Activated CD4-positive, alpha-beta memory T cell treated with anti-CD3 and anti-CD28 coated beads for 36 hours (primary cell): ENCODE data around the gene ZNF804B. TPM values are rescaled to one million over a fixed set of nuclear protein-coding genes. Genes with fewer than 3 reads are reported as not detected.

Experiments used
- CTCF ChIA-PET: fragments of 350-600 bp; sonication (Branson Sonifier 250); formaldehyde crosslinking; loops from one replicate; lab custom pipeline; 2021; ENCODE audit warnings: antibody characterized with exemption, inconsistent platforms; lab: Charles Lee
- POLR2A ChIA-PET: fragments of 350-600 bp; sonication (Branson Sonifier 250); formaldehyde crosslinking; loops from one replicate; lab custom pipeline; 2021; ENCODE audit warnings: antibody characterized with exemption; lab: Charles Lee
- DNase-seq: peaks from one replicate; pipeline ENCODE4 v3.0.0-alpha.2; 2020
- H3K27ac Mint-ChIP-seq: one replicate; pipeline ENCODE4 v1.8.0; 2021; ENCODE audit warnings: mixed read lengths
- H3K27me3 Mint-ChIP-seq: one replicate; pipeline ENCODE4 v1.8.0; 2021; ENCODE audit warnings: mixed read lengths
- H3K36me3 Mint-ChIP-seq: one replicate; pipeline ENCODE4 v1.8.0; 2021; ENCODE audit warnings: mixed read lengths
- H3K4me1 Mint-ChIP-seq: one replicate; pipeline ENCODE4 v1.8.0; 2021; ENCODE audit warnings: low read depth, mixed read lengths
- H3K4me3 Mint-ChIP-seq: one replicate; pipeline ENCODE4 v1.8.0; 2021; ENCODE audit warnings: mild to moderate bottlenecking, mixed read lengths
- H3K9me3 Mint-ChIP-seq: one replicate; pipeline ENCODE4 v1.8.0; 2021; ENCODE audit warnings: mixed read lengths
- intact Hi-C: fragments of 100-400 bp; cut with micrococcal nuclease; formaldehyde crosslinking; loops from one replicate; pipeline ENCODE4 v1.15.1; 2023
- total RNA-seq, 2 experiments: library from RNA; stranded (reverse); gene quantifications; one replicate each; pipeline ENCODE4 v1.2.3, GENCODE V29; 2021

The ZNF804B gene
- total RNA-seq, 2 experiments from 2014 or later = not detected

- POLR2A ChIA-PET = no interaction called here
- Mint-ChIP-seq H3K27me3 (no peaks in the 10 kb centered on the region), H3K9me3 (no peaks in the 10 kb centered on the region), H3K4me3 (no peak overlapping the region), H3K4me1 (no peaks in the 10 kb centered on the region), H3K36me3 (no peaks in the 10 kb centered on the region), H3K27ac (no peak overlapping the region)
- CTCF ChIA-PET = interaction anchor here (0.8 kb wide), 1 partner anchor 891 kb away, joined by 3 read pairs; no protein-coding TSS in a partner anchor
- no peak for DNase-seq
- intact Hi-C loops = no loop called here
Measured at GRCh38 chr7:88787777-88788176, 28.3 kb downstream of the ZNF804B start.

- intact Hi-C loops = loop anchor here (1.0 kb wide), 1 partner anchor 834 kb away; no protein-coding TSS in a partner anchor
- H3K36me3 Mint-ChIP-seq = no peaks in the 10 kb centered on the region
- DNase-seq = no peak
Measured at GRCh38 chr7:88789480-88790064, 30.1 kb downstream of the ZNF804B start.

GRCh38 chr7:88791891-88792290 lies 32.4 kb downstream of the ZNF804B start:
- CTCF ChIA-PET = interaction anchor here (0.5 kb wide), 1 partner anchor 1372 kb away, joined by 3 read pairs; no protein-coding TSS in a partner anchor
- intact Hi-C loops = no loop called here
- H3K27ac Mint-ChIP-seq = no peak overlapping the region
- H3K4me1 Mint-ChIP-seq = no peaks in the 10 kb centered on the region
- POLR2A ChIA-PET = no interaction called here
- H3K36me3 Mint-ChIP-seq = no peaks in the 10 kb centered on the region
- DNase-seq = no peak
- no peaks in the 10 kb centered on the region for H3K27me3 Mint-ChIP-seq
- no peaks in the 10 kb centered on the region for H3K9me3 Mint-ChIP-seq
- no peak overlapping the region for H3K4me3 Mint-ChIP-seq

More at GRCh38 chr7:88789480-88790064, 30.1 kb downstream of the ZNF804B start:
- CTCF ChIA-PET = interaction anchor here (1.1 kb wide), 1 partner anchor 833 kb away, joined by 3 read pairs; no protein-coding TSS in a partner anchor
- no peaks in the 10 kb centered on the region for H3K9me3 Mint-ChIP-seq
- H3K27me3 Mint-ChIP-seq = no peaks in the 10 kb centered on the region
- POLR2A ChIA-PET = no interaction called here
- no peak overlapping the region for H3K4me3 Mint-ChIP-seq
- no peak overlapping the region for H3K27ac Mint-ChIP-seq
- no peaks in the 10 kb centered on the region for H3K4me1 Mint-ChIP-seq

DNA sequence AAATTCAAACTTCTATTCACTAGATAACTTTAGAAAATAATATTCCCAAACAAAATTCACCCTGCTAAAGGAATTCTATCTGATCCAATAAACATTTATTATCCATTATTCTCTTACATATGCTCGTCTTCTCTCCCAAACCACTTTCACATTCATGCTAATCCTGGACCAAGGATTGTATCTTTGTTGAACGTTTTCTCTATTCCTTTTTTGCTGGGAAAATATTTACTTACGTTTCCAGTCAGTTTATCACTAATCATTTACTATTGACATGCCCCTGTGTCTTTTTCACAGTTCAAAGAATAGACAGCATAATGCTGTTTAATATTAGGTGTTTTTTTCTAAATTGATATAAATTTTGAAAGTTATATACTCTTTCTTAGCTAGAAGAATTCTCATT lies 32.9 kb downstream of the ZNF804B start:
- Mint-ChIP-seq H3K4me1 (no peaks in the 10 kb centered on the region), H3K27ac (no peak overlapping the region), H3K27me3 (no peaks in the 10 kb centered on the region), H3K4me3 (no peak overlapping the region), H3K36me3 (no peaks in the 10 kb centered on the region), H3K9me3 (no peaks in the 10 kb centered on the region)
- intact Hi-C loops = no loop called here
- ChIA-PET CTCF (interaction anchor here (0.5 kb wide), 1 partner anchor 1372 kb away, joined by 3 read pairs; no protein-coding TSS in a partner anchor), POLR2A (no interaction called here)
- DNase-seq = no peak

DNA sequence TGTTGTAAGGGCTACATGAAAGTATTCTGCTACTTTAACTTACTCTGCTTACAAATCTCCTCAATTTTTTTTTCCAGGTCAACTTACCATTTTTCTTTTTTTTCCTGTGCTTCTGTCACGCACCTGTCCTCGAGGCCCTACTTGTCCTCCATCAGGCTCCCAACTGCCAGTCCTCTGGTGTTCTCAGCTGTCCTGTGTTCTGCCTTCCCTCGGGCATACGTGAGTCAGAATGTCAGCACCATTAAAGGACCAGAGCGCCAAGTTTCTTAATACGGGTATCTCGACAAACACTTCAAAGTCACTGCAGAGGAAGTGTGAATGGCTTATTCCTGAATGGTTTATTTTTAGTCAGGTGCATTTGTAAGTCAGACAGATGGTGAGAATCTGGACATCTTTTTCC lies 36.1 kb downstream of the ZNF804B start, which contains the start of gene TEX47:
Gene TEX47 (minus strand): TSS at position 185 of the 400 bp plus-strand sequence. CDS start 795 bp downstream, outside the sequence.
- no peak for DNase-seq
- ChIA-PET POLR2A (no interaction called here), CTCF (no interaction called here)
- no peaks in the 10 kb centered on the region for H3K9me3 Mint-ChIP-seq
- intact Hi-C loops = no loop called here
- no peak within 1 kb of the TSS for H3K27ac Mint-ChIP-seq
- H3K4me1 Mint-ChIP-seq = no peaks in the 10 kb centered on the region
- no peaks in the 10 kb centered on the region for H3K27me3 Mint-ChIP-seq
- no peaks in the 10 kb centered on the region for H3K36me3 Mint-ChIP-seq
- H3K4me3 Mint-ChIP-seq = no peak within 1 kb of the TSS

GRCh38 chr7:88801046-88801445 lies 41.5 kb downstream of the ZNF804B start:
- H3K27me3 Mint-ChIP-seq = no peaks in the 10 kb centered on the region
- intact Hi-C loops = no loop called here
- H3K27ac Mint-ChIP-seq = no peak overlapping the region
- no peak for DNase-seq
- no peaks in the 10 kb centered on the region for H3K9me3 Mint-ChIP-seq
- H3K4me1 Mint-ChIP-seq = no peaks in the 10 kb centered on the region
- H3K36me3 Mint-ChIP-seq = no peaks in the 10 kb centered on the region
- POLR2A ChIA-PET = no interaction called here
- CTCF ChIA-PET = interaction anchor here (0.6 kb wide), 1 partner anchor 183 kb away, joined by 3 read pairs; no protein-coding TSS in a partner anchor
- no peak overlapping the region for H3K4me3 Mint-ChIP-seq

GRCh38 chr7:88806280-88807037 lies 47.0 kb downstream of the ZNF804B start:
- H3K27ac Mint-ChIP-seq = no peak overlapping the region
- no peaks in the 10 kb centered on the region for H3K9me3 Mint-ChIP-seq
- H3K36me3 Mint-ChIP-seq = no peaks in the 10 kb centered on the region
- CTCF ChIA-PET = no interaction called here
- H3K27me3 Mint-ChIP-seq = no peaks in the 10 kb centered on the region
- H3K4me1 Mint-ChIP-seq = no peaks in the 10 kb centered on the region
- no peak for DNase-seq
- POLR2A ChIA-PET = no interaction called here
- H3K4me3 Mint-ChIP-seq = no peak overlapping the region
- intact Hi-C loops = no loop called here

GRCh38 chr7:88818552-88818951 lies 59.1 kb downstream of the ZNF804B start:
- Mint-ChIP-seq H3K9me3 (peaks cover 1% of the 10 kb centered on the region), H3K27ac (no peak overlapping the region), H3K27me3 (no peaks in the 10 kb centered on the region), H3K4me1 (no peaks in the 10 kb centered on the region), H3K4me3 (no peak overlapping the region), H3K36me3 (no peaks in the 10 kb centered on the region)
- POLR2A ChIA-PET = no interaction called here
- CTCF ChIA-PET = no interaction called here
- DNase-seq = no peak
- intact Hi-C loops = no loop called here

DNA sequence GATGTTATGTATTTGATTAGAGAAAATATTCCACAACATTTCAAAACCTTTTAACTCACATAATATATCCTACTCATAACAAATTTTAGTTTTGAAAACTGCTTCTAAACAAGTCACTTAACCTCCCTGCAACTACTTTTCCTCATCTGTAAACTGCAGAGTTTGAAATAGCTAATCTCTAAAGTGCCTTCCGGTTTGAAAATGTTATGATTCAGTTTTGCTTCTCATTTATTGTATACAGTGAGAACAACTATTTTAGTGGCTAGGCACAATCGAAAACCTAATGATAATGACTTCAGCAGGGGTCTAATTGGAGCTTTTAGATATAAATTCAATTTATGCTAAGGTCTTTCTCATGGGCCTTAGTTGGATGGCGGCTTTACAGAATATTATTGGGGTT lies 66.7 kb downstream of the ZNF804B start:
- H3K9me3 Mint-ChIP-seq = peaks cover 7% of the 10 kb centered on the region
- CTCF ChIA-PET = no interaction called here
- H3K27ac Mint-ChIP-seq = no peak overlapping the region
- intact Hi-C loops = no loop called here
- H3K4me1 Mint-ChIP-seq = no peaks in the 10 kb centered on the region
- POLR2A ChIA-PET = no interaction called here
- no peaks in the 10 kb centered on the region for H3K27me3 Mint-ChIP-seq
- no peak overlapping the region for H3K4me3 Mint-ChIP-seq
- no peak for DNase-seq
- H3K36me3 Mint-ChIP-seq = no peaks in the 10 kb centered on the region

DNA sequence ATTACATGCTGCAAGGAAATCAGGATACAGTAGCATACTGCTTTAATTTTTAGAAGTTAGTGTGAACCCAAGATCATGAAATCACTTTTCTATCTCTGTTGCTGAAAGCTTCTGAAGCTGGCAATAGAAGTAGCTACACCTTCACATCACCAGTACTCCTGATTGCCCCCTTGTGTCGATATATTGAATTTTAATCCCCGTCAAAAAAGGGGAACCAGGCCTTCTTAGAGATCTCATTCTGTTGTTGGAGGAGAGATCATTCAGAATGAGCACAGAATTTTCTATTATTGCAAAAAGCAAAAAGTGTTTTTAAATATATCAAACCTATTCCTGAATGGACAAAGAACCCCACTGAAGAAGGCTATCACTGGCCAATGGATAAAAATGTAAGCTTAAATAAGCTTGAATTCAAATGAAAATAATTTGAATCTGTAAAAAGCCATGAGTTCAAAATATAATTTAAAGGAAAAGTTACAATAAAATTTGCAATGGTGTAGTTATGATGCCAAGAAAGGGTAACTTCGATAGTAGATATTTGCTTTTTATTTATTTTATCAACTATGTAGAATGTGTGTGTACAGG lies 75.7 kb downstream of the ZNF804B start:
- Mint-ChIP-seq H3K4me3 (no peak overlapping the region), H3K9me3 (no peaks in the 10 kb centered on the region), H3K27ac (no peak overlapping the region), H3K27me3 (no peaks in the 10 kb centered on the region), H3K4me1 (no peaks in the 10 kb centered on the region), H3K36me3 (no peaks in the 10 kb centered on the region)
- intact Hi-C loops = loop anchor here (2.0 kb wide), 1 partner anchor 288 kb away; no protein-coding TSS in a partner anchor
- CTCF ChIA-PET = interaction anchor here (0.7 to 1.2 kb wide), 3 partner anchors 15 to 788 kb away, joined by 3 to 4 read pairs (median 3); no protein-coding TSS in a partner anchor
- POLR2A ChIA-PET = no interaction called here
- DNase-seq = no peak

- intact Hi-C loops = no loop called here
- Mint-ChIP-seq H3K27me3 (no peaks in the 10 kb centered on the region), H3K4me1 (no peaks in the 10 kb centered on the region), H3K9me3 (no peaks in the 10 kb centered on the region), H3K27ac (no peak overlapping the region), H3K4me3 (no peak overlapping the region), H3K36me3 (no peaks in the 10 kb centered on the region)
- ChIA-PET CTCF (no interaction called here), POLR2A (no interaction called here)
- DNase-seq = no peak
Measured at GRCh38 chr7:88842201-88842600, 82.7 kb downstream of the ZNF804B start.

- POLR2A ChIA-PET = no interaction called here
- Mint-ChIP-seq H3K27me3 (no peaks in the 10 kb centered on the region), H3K27ac (no peak overlapping the region), H3K9me3 (no peaks in the 10 kb centered on the region), H3K4me3 (no peak overlapping the region), H3K36me3 (no peaks in the 10 kb centered on the region), H3K4me1 (no peaks in the 10 kb centered on the region)
- intact Hi-C loops = no loop called here
- DNase-seq = no peak
- CTCF ChIA-PET = no interaction called here
Measured at GRCh38 chr7:88845091-88845490, 85.6 kb downstream of the ZNF804B start.
